Epidermal melanocyte (primary cell): ENCODE data around the gene RASL10B.
"Not testable (repeated sequence)": the region's sequence is repeated elsewhere in the genome, so short reads cannot be mapped to it uniquely, and the experiment has no call there.

Source experiments
- DNase-seq: peaks from one replicate; pipeline ENCODE4 v3.0.0; 2011; ENCODE audit warnings: low spot score; ENCODE audit not compliant: insufficient read length

Gene RASL10B

DNA sequence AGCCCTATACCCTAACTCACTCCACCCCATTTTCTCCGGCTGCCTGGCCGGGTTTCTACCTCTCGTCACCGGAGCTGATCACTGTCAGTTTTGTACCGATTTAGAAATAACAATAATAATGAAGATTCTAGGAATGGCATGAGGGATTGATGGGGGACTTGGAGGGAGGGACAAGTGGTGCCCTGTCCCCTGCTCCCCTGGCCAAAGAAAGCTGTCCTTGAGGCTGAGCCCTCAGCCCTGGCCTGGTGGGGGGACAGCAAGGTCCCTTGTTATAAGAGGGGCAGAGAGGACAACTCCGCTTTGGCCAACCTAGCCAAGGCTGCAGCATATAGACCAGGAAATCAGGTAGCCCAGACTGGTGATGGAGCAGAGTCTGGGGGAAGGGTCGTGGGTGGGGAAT is 11.1 kb downstream of the RASL10B start:
- no peak for DNase-seq

- peak; percentile 4 for DNase-seq
Measured at GRCh38 chr17:35742896-35743477, 11.5 kb downstream of the RASL10B start.

DNA sequence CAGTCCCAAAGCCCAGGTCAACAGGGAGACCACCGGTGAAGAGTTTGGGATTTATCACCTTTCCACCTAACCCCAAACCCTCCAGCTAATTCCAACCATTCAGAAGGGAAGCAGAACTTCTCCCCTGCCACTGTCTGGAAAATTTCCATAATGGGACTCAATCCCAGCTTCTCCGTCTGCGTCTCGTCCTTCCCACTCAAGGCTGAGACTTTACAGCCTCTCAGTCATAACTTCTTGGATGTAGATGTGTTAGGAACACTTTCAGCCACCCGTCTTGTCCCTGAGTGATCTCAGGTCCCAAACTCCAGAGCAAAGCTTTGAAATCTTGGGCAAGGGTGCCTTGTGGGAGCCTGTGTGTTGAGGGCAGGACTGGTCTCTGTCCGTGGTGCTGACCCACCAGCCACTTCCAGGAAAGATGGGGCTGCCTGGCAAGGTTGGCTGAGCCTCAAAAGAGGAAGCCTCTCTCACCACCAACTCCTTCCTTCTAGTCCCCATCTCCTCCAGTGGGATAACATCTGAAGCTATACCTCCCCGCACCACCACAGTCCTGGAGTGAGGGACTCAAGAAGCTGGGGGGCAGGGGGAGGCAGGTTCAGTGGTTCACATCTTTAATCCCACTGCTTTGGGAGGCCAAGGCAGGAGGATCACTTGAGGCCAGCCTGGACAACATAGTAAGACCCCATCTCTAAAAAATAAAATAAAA is 12.3 kb downstream of the RASL10B start:
- DNase-seq: peak; percentile 32

- DNase-seq: no peak
Measured at GRCh38 chr17:35744830-35745229, 13.4 kb downstream of the RASL10B start.

DNA sequence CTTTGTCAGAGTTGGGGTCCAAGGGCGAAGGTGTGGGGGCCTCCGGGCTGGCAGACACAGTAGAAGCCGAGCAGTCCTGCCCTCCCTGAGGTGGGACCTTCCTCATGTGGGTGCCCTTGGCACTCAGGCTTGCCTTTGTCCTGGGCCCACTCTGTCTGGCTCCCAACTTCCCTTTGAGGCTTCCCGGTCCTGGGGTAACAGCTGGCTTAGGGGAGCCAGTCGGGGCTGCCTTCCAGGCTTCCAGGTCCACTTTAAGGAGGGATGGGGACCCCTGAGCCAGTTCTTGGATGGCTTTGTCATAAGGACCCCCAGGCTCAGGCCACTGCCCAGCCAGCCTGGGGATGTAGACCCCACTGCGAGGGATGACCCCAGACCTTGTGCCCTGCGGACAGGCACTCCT is 13.8 kb downstream of the RASL10B start:
- no peak for DNase-seq

DNA sequence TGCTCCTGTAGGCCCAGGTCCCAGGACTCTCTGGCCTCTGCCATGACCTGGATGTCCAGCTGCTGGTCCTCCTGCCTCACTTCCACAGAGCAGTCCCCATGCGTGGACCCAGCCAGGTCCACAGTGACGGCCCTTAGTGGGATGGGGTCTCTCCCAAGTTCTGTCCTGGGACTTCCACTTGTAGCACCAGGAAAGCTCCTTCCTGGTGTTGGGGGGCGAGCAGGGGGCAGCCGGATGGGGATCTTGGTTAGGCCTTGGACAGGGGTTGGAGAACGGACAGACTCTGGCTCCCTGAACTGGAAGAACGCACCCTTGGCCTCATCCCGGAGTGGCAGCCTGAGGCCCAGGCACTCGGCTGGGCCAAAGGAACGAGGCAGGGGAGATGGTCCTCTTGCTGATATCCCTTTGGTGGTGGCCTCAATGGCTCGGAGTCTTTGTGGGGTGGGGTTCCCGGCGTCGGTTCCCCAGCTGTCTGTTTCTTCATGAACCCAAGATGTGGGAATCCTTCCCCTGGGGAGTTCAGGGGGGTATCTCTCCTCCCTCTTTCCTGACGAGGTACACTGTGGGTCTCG is 14.4 kb downstream of the RASL10B start:
- DNase-seq: no peak

DNA sequence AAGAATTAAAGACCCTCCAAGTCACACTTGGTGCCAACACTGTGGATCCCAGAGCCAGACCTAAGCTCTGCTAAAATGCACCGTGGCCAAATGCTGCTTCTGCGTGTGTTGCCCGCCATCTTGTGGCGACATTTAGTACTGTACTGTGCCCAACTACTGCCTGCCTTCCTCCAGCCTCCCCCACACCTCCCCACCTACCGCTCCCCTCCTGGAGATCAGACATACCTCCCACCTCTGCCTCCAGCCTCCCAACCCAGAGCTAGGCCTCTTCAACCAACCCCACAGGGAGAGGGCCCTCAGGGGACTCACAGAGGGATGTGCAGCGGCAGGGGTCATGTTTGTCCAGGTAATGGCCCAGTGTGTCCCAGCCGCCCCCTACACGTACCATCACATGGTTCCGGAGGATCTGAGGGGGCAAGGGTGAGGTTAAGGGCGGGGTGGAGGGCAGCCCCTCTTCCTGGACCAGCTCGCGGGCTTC is 16.1 kb downstream of the RASL10B start:
- DNase-seq: peak; percentile 85

GRCh38 chr17:35748341-35748841 is 17.0 kb downstream of the RASL10B start:
- DNase-seq: no peak

GRCh38 chr17:35748979-35749378 is 17.5 kb downstream of the RASL10B start:
- DNase-seq: no peak

DNA sequence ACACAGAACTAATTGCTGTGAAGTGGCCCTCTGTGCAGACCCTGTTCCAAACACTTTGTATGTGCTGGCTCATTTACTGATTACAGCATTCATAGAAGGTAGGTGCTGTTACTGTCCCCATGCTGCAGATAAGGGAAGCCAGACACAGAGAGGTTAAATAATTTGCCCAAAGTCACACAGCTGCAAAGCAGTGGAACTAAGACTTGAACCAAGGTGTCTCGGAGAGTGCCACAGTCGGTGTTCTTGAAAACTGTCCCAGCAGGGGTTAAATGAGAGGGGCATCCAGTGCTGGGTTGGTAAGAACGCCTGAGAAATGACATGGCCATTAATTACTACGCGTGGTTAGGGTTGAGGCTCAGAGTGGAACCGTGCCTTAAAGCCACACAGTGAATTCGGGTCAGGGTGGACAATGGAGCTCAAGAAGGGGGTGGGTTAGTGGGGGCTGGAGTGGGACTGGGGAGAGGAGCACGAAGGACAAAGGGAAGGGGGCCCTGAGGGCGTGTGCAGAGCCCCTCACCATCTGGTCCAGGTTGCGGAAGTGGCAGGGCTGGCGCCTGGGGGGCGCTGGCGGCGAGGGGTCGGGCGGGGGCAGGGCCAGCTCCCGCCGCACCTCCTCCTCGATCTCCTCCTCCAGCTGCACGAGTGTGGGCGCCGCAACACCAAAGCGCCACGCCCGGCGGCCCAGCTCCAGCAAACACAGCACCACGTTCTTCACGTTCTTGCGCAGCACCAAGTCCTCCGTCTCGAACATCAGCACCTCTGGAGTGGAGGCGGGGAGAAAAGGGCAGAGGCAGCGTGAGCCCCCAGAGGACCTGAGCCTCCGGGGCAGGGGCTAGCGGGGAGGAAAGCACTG is 18.3 kb downstream of the RASL10B start:
- DNase-seq: no peak

DNA sequence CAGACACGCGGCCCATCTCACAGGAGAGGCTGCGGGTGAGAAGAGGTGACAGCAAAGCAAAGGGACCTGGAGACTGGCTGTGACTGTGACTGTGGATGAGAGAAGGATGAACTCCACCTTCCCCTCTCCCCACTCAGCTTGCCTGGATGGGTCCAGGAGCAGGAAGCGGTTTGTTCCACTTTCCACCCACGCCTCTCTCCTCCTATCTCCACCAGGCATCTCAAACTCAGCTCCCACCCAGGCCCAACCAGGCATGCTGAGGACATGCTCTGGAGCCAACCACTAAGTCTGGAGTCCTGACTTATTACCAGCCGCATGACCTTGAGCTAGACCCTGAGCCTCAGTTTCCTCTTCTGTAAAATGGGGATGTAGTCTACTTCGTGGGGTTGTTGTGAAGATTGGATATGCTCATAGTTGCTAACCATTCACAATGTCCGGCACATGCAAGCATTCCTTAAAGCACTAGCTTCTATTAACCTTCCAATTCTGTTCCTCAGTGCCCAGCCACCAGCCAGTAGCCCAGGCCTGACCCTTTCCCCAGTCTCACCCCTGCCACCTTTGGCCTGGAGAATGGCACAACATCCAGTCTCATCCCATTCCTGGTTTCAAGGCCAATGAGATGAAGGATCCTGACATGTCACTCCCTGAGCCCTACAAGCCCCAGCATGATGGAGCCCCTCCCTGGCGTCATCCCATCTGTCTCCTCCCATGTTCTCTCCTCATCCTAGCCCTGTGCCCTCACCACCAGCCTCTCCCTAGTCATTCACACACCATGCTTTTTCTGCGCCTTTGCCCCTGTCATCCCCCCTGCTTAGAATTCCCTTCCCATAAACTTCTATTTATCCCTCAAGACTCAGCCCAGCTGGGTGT is 19.3 kb downstream of the RASL10B start:
- DNase-seq: no peak

GRCh38 chr17:35751541-35751940 is 20.1 kb downstream of the RASL10B start:
- DNase-seq: not testable (repeated sequence)

DNA sequence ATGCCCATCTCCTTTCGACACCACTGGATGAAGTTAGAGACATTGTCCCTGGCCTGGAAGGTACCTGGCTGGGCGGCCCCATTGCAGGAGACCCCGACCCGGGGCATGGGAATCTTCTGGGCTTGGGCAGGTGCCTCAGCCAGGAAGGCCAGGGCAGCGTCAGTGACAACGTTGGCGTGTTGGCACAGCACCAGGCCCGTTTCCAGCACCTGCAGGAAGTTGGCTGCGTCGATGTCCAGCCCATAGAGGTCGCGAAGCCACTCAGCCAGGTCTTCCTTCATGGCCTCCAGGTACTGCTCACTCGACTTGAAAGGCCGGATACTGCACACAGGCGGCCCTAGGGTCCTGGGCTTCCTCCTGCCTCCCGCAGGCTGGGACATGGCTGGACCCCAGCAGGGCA is 21.0 kb downstream of the RASL10B start:
- no peak for DNase-seq

DNA sequence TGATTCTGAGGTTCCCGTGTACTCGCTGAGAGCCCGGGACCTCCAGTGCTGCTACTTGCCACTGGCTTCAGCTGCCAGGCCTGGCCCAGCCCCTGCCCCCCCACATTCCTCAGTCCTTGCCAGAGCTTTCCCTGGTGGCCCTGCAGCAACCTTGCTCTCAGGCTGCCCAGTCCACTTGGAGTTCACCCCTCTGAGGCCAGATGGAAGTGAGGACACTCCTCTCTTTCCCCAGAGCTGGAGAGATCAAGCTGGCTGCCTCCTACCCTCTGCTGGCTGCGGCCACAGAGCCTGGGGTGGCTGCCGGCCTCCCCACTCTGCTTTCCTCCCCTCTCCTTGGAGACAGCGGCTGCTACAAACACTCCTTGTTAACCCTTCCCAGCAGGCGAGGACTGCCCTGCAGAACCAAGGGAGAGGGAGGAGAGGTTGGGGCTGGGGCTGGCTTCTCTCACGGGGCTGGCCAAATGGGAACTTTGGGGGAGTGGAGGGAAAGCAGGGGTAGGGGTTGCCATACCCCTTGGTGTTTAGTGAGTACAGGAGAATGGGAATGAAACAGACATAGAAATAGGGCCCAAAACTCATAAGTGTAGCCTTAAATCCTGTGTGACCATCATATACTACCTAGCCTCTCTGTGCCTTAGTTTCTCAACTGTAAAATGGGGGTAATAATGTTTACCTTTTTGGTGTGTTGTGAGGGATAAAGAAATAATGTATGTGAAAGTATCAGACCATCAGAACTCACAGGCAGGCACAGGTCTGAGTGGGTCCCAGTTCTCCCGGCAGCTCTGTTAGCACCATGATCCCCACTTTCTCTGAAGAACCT is 21.7 kb downstream of the RASL10B start, which contains the start of gene GAS2L2:
GAS2L2 (minus strand) TSS at position 295 of the 820 bp plus-strand sequence. CDS start 389 bp downstream, outside the sequence.
- DNase-seq: no peak

DNA sequence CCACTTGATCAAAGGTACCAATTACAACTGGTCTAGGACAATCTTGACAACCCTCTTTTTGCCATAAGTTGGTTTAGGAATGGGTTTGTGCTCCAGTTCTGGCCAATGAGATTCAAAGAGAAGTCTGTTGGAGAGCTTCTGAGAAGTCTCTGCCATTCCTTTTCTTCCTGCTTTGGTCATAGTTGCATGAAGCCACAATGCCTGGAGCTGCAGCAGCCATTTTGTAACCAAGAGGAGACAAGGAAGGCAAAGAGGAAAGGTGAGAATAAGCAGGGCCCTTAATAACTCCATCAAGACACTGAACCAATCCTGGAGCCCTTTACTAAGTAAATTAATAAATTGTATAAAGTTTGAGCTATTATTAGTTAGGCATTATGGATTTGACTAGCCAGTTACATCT is 25.8 kb downstream of the RASL10B start:
- DNase-seq: no peak

DNA sequence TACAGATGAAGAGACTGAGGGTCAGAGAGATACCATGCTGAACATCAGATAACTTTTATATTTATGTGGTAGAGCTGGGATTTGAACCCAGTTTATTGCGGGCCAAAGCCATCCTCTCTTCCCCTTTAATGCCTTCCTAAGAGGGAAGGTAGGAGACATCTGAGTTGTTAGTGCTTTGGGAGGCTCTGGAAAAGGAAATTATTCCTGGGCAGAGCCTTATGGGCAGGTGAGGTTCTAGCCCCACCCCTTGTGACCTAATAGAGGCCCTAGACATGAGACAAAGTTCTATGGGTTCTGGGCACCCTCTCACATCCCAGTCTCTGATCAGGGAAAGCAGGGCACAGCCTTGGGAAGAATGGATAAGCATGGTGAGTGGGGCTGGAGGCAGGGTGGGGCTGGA is 29.1 kb downstream of the RASL10B start, which contains the start of gene C17orf50:
C17orf50 (plus strand) TSS at position 301 of the 400 bp plus-strand sequence; CDS start at position 356, 55 bp downstream.
- DNase-seq: no peak

- no peak for DNase-seq
Measured at GRCh38 chr17:35761601-35762000, 30.2 kb downstream of the RASL10B start.

DNA sequence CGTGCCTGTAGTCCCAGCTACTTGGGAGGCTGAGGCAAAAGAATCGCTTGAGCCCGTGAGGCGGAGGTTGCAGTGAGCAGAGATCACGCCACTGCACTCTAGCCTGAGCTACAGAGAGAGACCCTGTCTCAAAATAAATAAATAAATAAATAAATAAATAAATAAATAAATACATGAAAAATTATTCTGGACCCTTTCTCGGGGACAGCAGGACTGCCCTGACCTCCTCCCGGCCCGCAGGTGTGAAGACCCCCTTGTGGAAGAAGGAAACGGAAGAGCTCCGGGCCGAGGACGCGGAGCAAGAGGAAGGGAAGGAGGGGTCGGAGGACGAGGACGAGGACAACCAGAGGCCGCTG is 32.3 kb downstream of the RASL10B start:
- DNase-seq: no peak

DNA sequence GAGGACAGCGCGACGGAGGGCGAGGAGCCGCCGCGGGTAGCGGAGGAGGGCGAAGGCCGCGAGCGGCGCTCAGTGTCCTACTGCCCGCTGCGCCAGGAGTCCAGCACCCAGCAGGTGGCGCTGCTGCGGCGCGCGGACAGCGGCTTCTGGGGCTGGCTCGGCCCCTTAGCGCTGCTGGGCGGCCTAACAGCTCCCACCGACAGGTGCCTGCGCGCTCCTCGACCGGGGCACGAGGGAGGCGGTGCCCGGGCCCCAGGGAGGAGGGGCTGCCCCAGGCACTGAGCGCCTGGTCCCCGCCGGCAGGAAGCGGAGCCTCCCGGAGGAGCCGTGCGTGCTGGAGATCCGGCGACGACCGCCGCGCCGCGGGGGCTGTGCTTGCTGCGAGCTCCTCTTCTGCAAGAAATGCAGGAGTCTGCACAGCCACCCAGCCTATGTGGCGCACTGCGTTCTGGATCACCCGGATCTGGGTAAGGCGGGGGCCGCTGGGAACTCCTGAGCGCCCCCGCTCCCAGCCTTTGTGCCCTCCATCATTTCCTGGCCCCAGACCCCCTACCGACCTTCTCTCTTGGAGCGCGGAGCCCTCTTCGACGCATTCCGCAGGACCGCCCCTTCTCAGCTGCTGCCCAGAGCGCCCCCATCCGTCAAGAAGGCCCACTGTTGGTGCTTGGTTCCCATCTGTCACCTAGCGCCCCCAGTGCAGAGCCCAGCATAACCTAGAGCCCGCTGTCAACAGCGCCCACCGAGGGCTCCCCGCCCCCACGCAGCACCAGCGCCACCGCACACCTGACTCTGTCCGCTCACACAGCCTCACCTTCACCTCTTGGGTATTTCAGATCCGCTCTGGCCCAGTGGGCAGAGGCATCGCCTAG is 32.9 kb downstream of the RASL10B start:
- peak; percentile 92 for DNase-seq
